OCI-LY7 (cell line): ENCODE measurements around the gene ZNF574. TPM values are rescaled to one million over a fixed set of nuclear protein-coding genes. Genes with fewer than 3 reads are reported as not detected.

Source experiments
- BruUV-seq: library from RNA; stranded (reverse); fragments of 400-500 nt; replicated peaks from 2 replicates; lab custom pipeline; 2021; lab: Mats Ljungman, UMichigan
- CTCF ChIA-PET: fragments of 300-600 bp; sonication (Branson Sonifier 250); formaldehyde crosslinking; loops from one replicate; lab custom pipeline; 2022; ENCODE audit warnings: antibody characterized with exemption; ENCODE audit not compliant: unreplicated experiment; lab: Charles Lee
- POLR2A ChIA-PET: fragments of 300-600 bp; sonication (Branson Sonifier 250); formaldehyde crosslinking; loops from one replicate; lab custom pipeline; 2022; ENCODE audit warnings: antibody characterized with exemption; lab: Charles Lee
- DNase-seq: peaks from one replicate; pipeline ENCODE4 v3.0.0-alpha.2; 2015; ENCODE audit warnings: low spot score
- H2AFZ ChIP-seq: fragments of 200-600 bp; sonication (generic), shearing (Covaris generic); 2 replicates; pipeline ENCODE4 v1.6.1; 2014; ENCODE audit warnings: mild to moderate bottlenecking, antibody characterized with exemption, low read length, moderate library complexity
- H3K27ac ChIP-seq: fragments of 200-600 bp; sonication (generic); 2 replicates; pipeline ENCODE4 v1.5.1; 2014; ENCODE audit warnings: mixed run types, low read depth, mild to moderate bottlenecking, moderate library complexity, low read length, inconsistent platforms; ENCODE audit not compliant: poor library complexity, severe bottlenecking
- H3K36me3 ChIP-seq: fragments of 200-600 bp; sonication (generic); 2 replicates; pipeline ENCODE4 v1.6.1; 2014; ENCODE audit warnings: mild to moderate bottlenecking, antibody characterized with exemption, low read length, moderate library complexity, mixed read lengths; ENCODE audit not compliant: insufficient read depth
- H3K4me1 ChIP-seq: fragments of 200-600 bp; sonication (generic); 2 replicates; pipeline ENCODE4 v1.5.1; 2014; ENCODE audit warnings: mild to moderate bottlenecking, low read length; ENCODE audit not compliant: insufficient read depth, poor library complexity, severe bottlenecking
- H3K4me2 ChIP-seq: fragments of 200-600 bp; sonication (generic); 2 replicates; pipeline ENCODE4 v1.6.1; 2014; ENCODE audit warnings: mild to moderate bottlenecking, low read length
- H3K4me3 ChIP-seq: fragments of 200-600 bp; sonication (generic); 2 replicates; pipeline ENCODE4 v1.5.1; 2014; ENCODE audit warnings: mild to moderate bottlenecking, low read depth, low read length; ENCODE audit not compliant: poor library complexity, severe bottlenecking
- H3K79me2 ChIP-seq: fragments of 200-600 bp; sonication (generic); 2 replicates; pipeline ENCODE4 v1.6.1; 2016; ENCODE audit warnings: low read depth, mild to moderate bottlenecking, low read length, moderate library complexity, mixed read lengths; ENCODE audit not compliant: insufficient read depth
- H3K9me2 ChIP-seq: fragments of 200-600 bp; sonication (generic); 2 replicates; pipeline ENCODE4 v1.6.1; 2016; ENCODE audit warnings: mild to moderate bottlenecking, low read length, mixed read lengths; ENCODE audit not compliant: insufficient read depth
- H3K9me3 ChIP-seq: fragments of 200-600 bp; sonication (generic); 2 replicates; pipeline ENCODE4 v1.6.1; 2014; ENCODE audit warnings: mild to moderate bottlenecking, mixed run types, low read length, mixed read lengths
- H4K20me1 ChIP-seq: fragments of 200-600 bp; sonication (generic); 2 replicates; pipeline ENCODE4 v1.6.1; 2014; ENCODE audit warnings: mild to moderate bottlenecking, antibody characterized with exemption, low read length, moderate library complexity, mixed read lengths; ENCODE audit not compliant: insufficient read depth
- CTCF ChIP-seq: fragments of 200-600 bp; sonication (generic); conservative IDR thresholded peaks from 2 replicates; pipeline ENCODE4 v1.5.1; 2014; ENCODE audit warnings: mild to moderate bottlenecking, antibody characterized with exemption, low read length, moderate library complexity, mixed read lengths
- EZH2phosphoT487 ChIP-seq: fragments of 200-600 bp; sonication (generic); IDR thresholded peaks from 2 replicates; pipeline ENCODE4 v1.6.1; 2018; ENCODE audit warnings: low read depth, borderline replicate concordance, mild to moderate bottlenecking, mixed run types, antibody characterized with exemption, low read length, moderate library complexity, mixed read lengths
- intact Hi-C: fragments of 100-400 bp; cut with micrococcal nuclease; formaldehyde crosslinking; loops from one replicate; pipeline ENCODE4 v1.10.0; 2022; ENCODE audit not compliant: unreplicated experiment
- total RNA-seq, 2 experiments: library from RNA; depleted of rRNA in 1 of 2; stranded (reverse); fragments of >200 nt in 1 of 2; shearing (Covaris generic) in 1 of 2; gene quantifications; 2 replicates each; pipeline ENCODE4 v1.2.3, GENCODE V29; 2014 to 2022

The ZNF574 gene
- total RNA-seq, 2 experiments from 2014 or later: 14.5 to 29.3 TPM

- intact Hi-C loops: no loop called here
- no peaks in the 10 kb centered on the region for H4K20me1 ChIP-seq
- H3K79me2 ChIP-seq: no peaks in the 10 kb centered on the region
- no peak for DNase-seq
- no peak overlapping the region for H3K27ac ChIP-seq
- no TSS peak for BruUV-seq
- H3K4me2 ChIP-seq: no peak overlapping the region
- POLR2A ChIA-PET: interaction anchor here (0.6 kb wide), 1 partner anchor 10 kb away, joined by 4 read pairs; no protein-coding TSS in a partner anchor
- no peak for TF ChIP-seq EZH2phosphoT487
- no peak for TF ChIP-seq CTCF
- H3K4me1 ChIP-seq: no peaks in the 10 kb centered on the region
- H3K4me3 ChIP-seq: no peak overlapping the region
- CTCF ChIA-PET: no interaction called here
- H2AFZ ChIP-seq: no peak overlapping the region
- H3K36me3 ChIP-seq: no peaks in the 10 kb centered on the region
- no peaks in the 10 kb centered on the region for H3K9me3 ChIP-seq
- no peaks in the 10 kb centered on the region for H3K9me2 ChIP-seq
Measured at GRCh38 chr19:42059196-42059595, 16.8 kb upstream of the ZNF574 start.

- H2AFZ ChIP-seq: no peak overlapping the region
- H3K4me1 ChIP-seq: no peaks in the 10 kb centered on the region
- H3K9me3 ChIP-seq: no peaks in the 10 kb centered on the region
- no peaks in the 10 kb centered on the region for H4K20me1 ChIP-seq
- no peak for DNase-seq
- ChIA-PET POLR2A (interaction anchor here (0.7 kb wide), 1 partner anchor 412 kb away, joined by 3 read pairs; no protein-coding TSS in a partner anchor), CTCF (no interaction called here)
- no peaks in the 10 kb centered on the region for H3K36me3 ChIP-seq
- TF ChIP-seq CTCF: no peak
- TF ChIP-seq EZH2phosphoT487: no peak
- H3K27ac ChIP-seq: no peak overlapping the region
- no peak overlapping the region for H3K4me2 ChIP-seq
- H3K4me3 ChIP-seq: no peak overlapping the region
- H3K79me2 ChIP-seq: no peaks in the 10 kb centered on the region
- no TSS peak for BruUV-seq
- H3K9me2 ChIP-seq: no peaks in the 10 kb centered on the region
- intact Hi-C loops: no loop called here
Measured at GRCh38 chr19:42060117-42060516, 15.8 kb upstream of the ZNF574 start.

GRCh38 chr19:42062381-42062780 is 13.6 kb upstream of the ZNF574 start:
- POLR2A ChIA-PET: no interaction called here
- Histone ChIP-seq H3K4me1 (no peaks in the 10 kb centered on the region), H3K36me3 (no peaks in the 10 kb centered on the region), H2AFZ (no peak overlapping the region), H4K20me1 (no peaks in the 10 kb centered on the region), H3K9me2 (no peaks in the 10 kb centered on the region), H3K79me2 (no peaks in the 10 kb centered on the region), H3K4me2 (no peak overlapping the region), H3K4me3 (no peak overlapping the region), H3K27ac (no peak overlapping the region), H3K9me3 (no peaks in the 10 kb centered on the region)
- intact Hi-C loops: no loop called here
- no peak for TF ChIP-seq EZH2phosphoT487
- no peak for TF ChIP-seq CTCF
- BruUV-seq: no TSS peak
- no peak for DNase-seq
- CTCF ChIA-PET: no interaction called here
